ENCODE measurements around the gene PCIF1. TPM values are rescaled to one million over a fixed set of nuclear protein-coding genes. Genes with fewer than 3 reads are reported as not detected.

The PCIF1 gene
- polyA plus RNA-seq, 3 donors: 41.0 to 54.9 (median 50.4) TPM

GRCh38 chr20:45964006-45964400, 29.5 kb downstream of the PCIF1 start:
- Histone ChIP-seq H3K9me3 (replicated peaks in 1 of 2; ENCODE audit: control insufficient read depth in 1 of 2, insufficient read depth in 1 of 2, low read length in 2 of 2) (no peaks in the 10 kb centered on the region), H4K20me1 (ENCODE audit: insufficient read depth, low read length) (peaks cover 35% of the 10 kb centered on the region), H3K36me3 (replicated peaks in 1 of 2; ENCODE audit: control insufficient read depth in 1 of 2, insufficient read depth in 2 of 2, low read length in 2 of 2) (peaks cover 87 to 99% of the 10 kb centered on the region in 2 donors), H3K4me2 (replicated peaks; ENCODE audit: extremely low read depth, low read length, poor library complexity, severe bottlenecking) (no peak overlapping the region), H2AFZ (ENCODE audit: insufficient read depth, low read depth, low read length, poor library complexity, severe bottlenecking) (no peak overlapping the region), H3K9ac (ENCODE audit: insufficient read depth, low read length, poor library complexity, severe bottlenecking) (no peak overlapping the region), H3K27me3 (ENCODE audit: control insufficient read depth in 2 of 2, insufficient read depth in 2 of 2, low read length in 2 of 2) (no peaks in the 10 kb centered on the region), H3K4me1 (ENCODE audit: control insufficient read depth in 1 of 2, insufficient read depth in 2 of 2, low read length in 2 of 2) (peaks cover 7 to 9% of the 10 kb centered on the region in 2 donors), H3K4me3 (replicated peaks in 1 of 3; ENCODE audit: low read depth in 2 of 3, low read length in 3 of 3) (no peak overlapping the region), H3K27ac (ENCODE audit: low read depth in 1 of 2, low read length in 2 of 2) (no peak overlapping the region), H3K79me2 (ENCODE audit: insufficient read depth, low read length) (peaks cover 10% of the 10 kb centered on the region)
- H3K36me3 Mint-ChIP-seq: peaks cover 81 to 99% of the 10 kb centered on the region in 2 donors
- H3K4me3 Mint-ChIP-seq: no peak overlapping the region
- H3K27me3 Mint-ChIP-seq (ENCODE audit: low read depth in 3 of 3): peaks cover 0 to 2% (median 0%) of the 10 kb centered on the region in 3 donors
- TF ChIP-seq CTCF (IDR thresholded peaks at IDR 0.05): no peak
- peak overlapping the region in 2 of 7 donors; percentile 10 to 13 for H3K27ac Mint-ChIP-seq
- WGBS (ENCODE audit: insufficient coverage): 93% methylated on average over 6 of the region's 9 CpGs
- no peak for DNase-seq
- peaks cover 0 to 3% (median 0%) of the 10 kb centered on the region in 7 donors for H3K9me3 Mint-ChIP-seq
- peaks cover 6% of the 10 kb centered on the region for H3K4me1 Mint-ChIP-seq
- intact Hi-C loops (cut with micrococcal nuclease): loop anchor here in 1 of 2 donors (5.0 kb wide), 1 partner anchor 162 kb away; no protein-coding TSS in a partner anchor

GRCh38 chr20:45965169-45966002, 30.9 kb downstream of the PCIF1 start:
- H3K36me3 Mint-ChIP-seq: peaks cover 71 to 91% of the 10 kb centered on the region in 2 donors
- H3K9ac ChIP-seq (ENCODE audit: insufficient read depth, low read length, poor library complexity, severe bottlenecking): no peak overlapping the region

More at GRCh38 chr20:45965169-45966002, 30.9 kb downstream of the PCIF1 start:
- peaks cover 78 to 90% of the 10 kb centered on the region in 2 donors for H3K36me3 ChIP-seq (replicated peaks in 1 of 2; ENCODE audit: control insufficient read depth in 1 of 2, insufficient read depth in 2 of 2, low read length in 2 of 2)
- WGBS (ENCODE audit: insufficient coverage): 92% methylated on average over 5 of the region's 18 CpGs
- peaks cover 21 to 23% of the 10 kb centered on the region in 2 donors for H3K4me1 ChIP-seq (ENCODE audit: control insufficient read depth in 1 of 2, insufficient read depth in 2 of 2, low read length in 2 of 2)
- no peak for TF ChIP-seq CTCF (IDR thresholded peaks at IDR 0.05)
- no peaks in the 10 kb centered on the region for H3K27me3 ChIP-seq (ENCODE audit: control insufficient read depth in 2 of 2, insufficient read depth in 2 of 2, low read length in 2 of 2)
- H3K4me2 ChIP-seq (replicated peaks; ENCODE audit: extremely low read depth, low read length, poor library complexity, severe bottlenecking): no peak overlapping the region
- H3K27ac ChIP-seq (ENCODE audit: low read depth in 1 of 2, low read length in 2 of 2): no peak overlapping the region
- no peak overlapping the region for H3K4me3 Mint-ChIP-seq
- no peak for DNase-seq
- H2AFZ ChIP-seq (ENCODE audit: insufficient read depth, low read depth, low read length, poor library complexity, severe bottlenecking): no peak overlapping the region
- intact Hi-C loops (cut with micrococcal nuclease): no loop called here
- no peak overlapping the region for H3K4me3 ChIP-seq (replicated peaks in 1 of 3; ENCODE audit: low read depth in 2 of 3, low read length in 3 of 3)
- peaks cover 22% of the 10 kb centered on the region for H3K79me2 ChIP-seq (ENCODE audit: insufficient read depth, low read length)
- H3K27me3 Mint-ChIP-seq (ENCODE audit: low read depth in 3 of 3): peaks cover 0 to 2% (median 0%) of the 10 kb centered on the region in 3 donors
- no peaks in the 10 kb centered on the region for H3K9me3 ChIP-seq (replicated peaks in 1 of 2; ENCODE audit: control insufficient read depth in 1 of 2, insufficient read depth in 1 of 2, low read length in 2 of 2)
- peaks cover 48% of the 10 kb centered on the region for H4K20me1 ChIP-seq (ENCODE audit: insufficient read depth, low read length)
- peaks cover 19% of the 10 kb centered on the region for H3K4me1 Mint-ChIP-seq
- H3K27ac Mint-ChIP-seq: peak overlapping the region in 1 of 7 donors; percentile 88
- H3K9me3 Mint-ChIP-seq: no peaks in the 10 kb centered on the region

Data from CD14-positive monocyte (primary cell).